Activated CD4-positive, alpha-beta T cell treated with anti-CD3 and anti-CD28 coated beads, Interleukin-2, Interleukin-6, amounts not matched to agents 100 ng/mL and 50 ng/mL, durations not matched to agents 16 hours and 8 hours (primary cell): ENCODE results near the gene POR.

Experiments used
- DNase-seq: peaks from one replicate; pipeline ENCODE4 v3.0.0-alpha.2; 2020

The POR gene

DNA sequence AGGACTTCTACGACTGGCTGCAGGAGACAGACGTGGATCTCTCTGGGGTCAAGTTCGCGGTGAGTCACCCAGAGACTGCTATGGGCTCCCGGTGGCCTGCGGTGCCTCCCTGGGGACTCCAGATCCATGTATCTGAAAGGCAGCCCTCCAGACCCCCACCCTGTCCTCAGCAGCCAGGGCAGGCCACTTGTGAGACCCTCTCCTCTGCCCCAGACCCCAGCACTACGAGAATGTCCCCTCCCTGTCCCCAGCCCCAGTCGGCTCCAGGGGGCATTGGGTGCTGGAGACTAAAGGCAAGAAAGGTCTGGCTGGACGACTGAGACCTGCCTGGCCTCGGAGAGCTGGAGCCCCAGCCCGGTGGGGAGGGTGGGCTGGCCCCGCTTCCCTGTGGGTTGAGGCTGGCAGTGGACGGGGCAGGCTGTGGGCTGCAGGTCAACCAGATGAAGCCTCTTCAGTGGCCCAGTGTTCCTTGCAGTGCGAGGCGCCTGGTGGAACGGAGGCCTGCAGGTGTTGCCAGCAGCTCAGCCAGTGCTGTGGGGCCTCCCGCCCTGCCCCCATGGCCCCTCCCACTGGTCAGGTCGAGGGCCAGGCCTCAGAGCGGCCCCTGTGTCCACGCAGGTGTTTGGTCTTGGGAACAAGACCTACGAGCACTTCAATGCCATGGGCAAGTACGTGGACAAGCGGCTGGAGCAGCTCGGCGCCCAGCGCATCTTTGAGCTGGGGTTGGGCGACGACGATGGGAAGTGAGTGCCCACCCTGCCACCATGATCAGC is 65.7 kb downstream of the POR start:
- no peak for DNase-seq

GRCh38 chr7:75981203-75981452 is 66.2 kb downstream of the POR start:
- no peak for DNase-seq

DNA sequence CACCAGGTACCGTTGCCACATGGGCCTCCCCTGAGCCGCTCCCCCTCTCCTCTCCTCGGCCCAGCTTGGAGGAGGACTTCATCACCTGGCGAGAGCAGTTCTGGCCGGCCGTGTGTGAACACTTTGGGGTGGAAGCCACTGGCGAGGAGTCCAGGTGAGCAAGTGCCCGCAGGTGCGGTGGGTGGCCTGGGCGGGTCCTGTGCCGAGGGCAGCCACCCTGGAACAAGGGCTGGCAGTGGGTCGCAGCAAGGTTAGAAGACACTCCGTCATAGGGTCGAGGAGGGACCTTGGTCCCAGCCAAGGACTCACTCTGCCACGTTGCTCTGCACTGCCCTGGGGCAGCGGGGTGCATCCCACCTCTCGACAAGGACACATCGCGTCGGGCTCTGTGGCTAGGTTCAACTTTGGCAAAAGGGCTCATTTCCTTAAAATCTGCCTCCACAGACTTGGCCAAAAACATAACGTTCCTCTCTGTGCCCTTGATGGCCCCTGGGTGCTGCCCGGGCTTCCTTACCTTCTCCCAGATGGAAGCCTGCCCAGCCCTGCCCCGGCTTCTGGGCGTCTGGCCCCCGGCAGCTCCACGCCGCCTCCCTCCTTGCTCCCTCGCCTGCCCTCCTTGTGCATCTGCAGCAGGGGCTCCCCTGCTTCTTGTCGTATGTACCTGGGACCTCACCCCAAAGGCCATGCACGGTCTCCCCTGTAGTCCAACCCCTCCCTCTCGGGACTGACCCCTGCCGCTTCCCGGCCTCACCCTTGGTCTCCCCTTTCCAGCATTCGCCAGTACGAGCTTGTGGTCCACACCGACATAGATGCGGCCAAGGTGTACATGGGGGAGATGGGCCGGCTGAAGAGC is 66.7 kb downstream of the POR start:
- no peak for DNase-seq

DNA sequence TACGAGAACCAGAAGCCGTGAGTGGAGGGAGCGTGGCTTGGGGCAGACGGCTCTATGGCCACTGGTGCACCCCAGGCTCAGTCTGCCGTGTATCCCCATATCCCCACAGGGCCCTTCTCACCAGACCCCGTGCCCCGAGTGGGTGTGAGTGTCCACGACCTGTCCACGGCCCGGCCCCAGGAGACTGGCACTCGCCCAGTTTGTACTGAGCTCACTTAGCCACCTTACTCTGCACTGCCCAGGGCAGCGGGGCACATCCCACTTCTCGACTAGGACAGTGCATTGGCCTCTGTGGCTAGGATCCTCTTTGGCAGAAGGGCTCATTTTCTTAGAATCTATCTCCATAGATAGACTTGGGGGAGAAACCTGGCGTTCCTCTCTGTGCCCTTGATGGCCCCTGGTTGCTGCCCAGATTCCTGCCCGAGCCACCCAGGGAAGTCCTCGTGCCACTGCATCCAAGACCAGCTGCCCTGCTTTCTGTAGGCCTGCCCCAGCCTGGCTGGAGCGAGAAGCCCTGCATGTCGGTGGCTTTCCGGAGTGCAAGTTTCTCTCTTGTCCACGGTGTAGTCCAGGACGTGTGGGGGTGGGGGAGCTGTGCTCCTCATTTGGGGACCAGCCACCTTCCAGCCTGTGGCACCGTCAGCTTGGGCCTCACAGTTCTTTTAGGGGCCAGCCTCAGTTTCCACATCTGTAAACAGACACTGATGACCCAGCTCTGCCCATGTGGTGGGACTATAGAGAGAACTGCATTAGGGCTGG is 67.5 kb downstream of the POR start:
- DNase-seq: no peak

DNA sequence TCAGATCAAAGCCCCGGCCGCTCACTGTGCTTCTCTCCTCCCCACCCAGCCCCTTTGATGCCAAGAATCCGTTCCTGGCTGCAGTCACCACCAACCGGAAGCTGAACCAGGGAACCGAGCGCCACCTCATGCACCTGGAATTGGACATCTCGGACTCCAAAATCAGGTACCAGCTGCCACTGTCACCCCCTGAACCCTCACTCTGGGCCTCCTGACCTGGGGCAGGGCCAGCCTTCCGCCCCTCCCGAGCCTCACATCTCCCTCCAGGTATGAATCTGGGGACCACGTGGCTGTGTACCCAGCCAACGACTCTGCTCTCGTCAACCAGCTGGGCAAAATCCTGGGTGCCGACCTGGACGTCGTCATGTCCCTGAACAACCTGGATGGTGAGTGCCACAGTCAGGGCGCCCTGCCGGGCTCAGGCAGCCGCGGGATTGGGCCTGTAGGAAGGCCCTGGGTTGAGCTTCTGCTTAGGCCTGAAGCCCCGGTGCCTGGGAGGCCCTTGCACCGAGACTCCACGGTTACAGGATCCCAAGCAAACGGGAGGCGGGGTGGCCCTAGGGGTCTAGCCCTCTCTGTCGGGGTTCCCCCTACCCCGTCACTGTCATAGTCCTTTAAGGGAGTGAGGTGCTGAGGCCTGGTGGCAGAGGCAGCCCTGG is 68.6 kb downstream of the POR start:
- DNase-seq: no peak

DNA sequence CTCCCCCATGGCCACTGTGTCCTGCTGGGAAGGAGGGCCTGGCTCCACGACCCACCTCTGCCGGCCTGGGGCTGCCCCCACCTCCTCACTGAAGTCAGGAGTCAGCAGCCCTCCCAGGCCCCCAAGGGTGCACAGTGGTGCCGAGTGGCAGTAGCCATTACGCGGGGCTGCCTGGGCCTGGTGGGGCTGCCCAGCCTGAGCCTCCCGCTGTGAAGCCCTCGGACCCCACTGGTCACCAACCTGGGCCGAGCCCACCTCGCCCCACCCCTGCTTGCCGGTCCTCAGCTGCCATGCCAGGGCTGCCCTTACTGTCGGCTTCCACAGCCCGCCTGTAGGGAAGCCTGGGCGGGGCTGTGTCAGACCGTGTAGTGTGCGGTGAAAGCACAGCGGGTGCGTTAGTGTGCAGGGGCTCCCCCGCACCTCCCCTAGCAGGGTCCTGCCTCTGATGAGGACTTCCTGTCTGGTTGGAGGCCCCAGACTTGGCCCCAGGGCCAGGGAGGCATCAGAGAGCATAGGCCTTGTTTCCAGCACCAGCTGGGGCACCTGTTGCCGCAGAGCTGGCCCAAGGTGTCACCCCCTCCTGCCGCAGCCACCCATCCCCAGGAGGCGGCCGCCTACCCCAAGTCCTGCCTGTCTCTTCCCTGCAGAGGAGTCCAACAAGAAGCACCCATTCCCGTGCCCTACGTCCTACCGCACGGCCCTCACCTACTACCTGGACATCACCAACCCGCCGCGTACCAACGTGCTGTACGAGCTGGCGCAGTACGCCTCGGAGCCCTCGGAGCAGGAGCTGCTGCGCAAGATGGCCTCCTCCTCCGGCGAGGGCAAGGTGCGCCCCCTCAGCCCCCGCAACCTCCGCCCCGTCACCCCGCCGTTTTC is 69.4 kb downstream of the POR start:
- DNase-seq: no peak

GRCh38 chr7:75985009-75985517 is 70.1 kb downstream of the POR start:
- no peak for DNase-seq

DNA sequence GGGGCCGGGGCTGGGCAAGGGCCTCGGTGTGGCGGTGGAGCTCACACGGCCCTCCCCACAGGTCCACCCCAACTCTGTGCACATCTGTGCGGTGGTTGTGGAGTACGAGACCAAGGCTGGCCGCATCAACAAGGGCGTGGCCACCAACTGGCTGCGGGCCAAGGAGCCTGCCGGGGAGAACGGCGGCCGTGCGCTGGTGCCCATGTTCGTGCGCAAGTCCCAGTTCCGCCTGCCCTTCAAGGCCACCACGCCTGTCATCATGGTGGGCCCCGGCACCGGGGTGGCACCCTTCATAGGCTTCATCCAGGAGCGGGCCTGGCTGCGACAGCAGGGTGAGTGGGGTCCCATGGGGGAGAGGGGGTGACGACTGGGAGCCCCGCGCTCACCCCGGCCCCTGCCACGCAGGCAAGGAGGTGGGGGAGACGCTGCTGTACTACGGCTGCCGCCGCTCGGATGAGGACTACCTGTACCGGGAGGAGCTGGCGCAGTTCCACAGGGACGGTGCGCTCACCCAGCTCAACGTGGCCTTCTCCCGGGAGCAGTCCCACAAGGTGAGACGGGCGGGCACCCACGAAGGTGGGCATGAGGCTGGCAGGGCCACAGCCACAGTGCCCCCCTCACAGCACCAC is 70.7 kb downstream of the POR start:
- DNase-seq: no peak

GRCh38 chr7:75986147-75986781 is 71.3 kb downstream of the POR start:
- DNase-seq: no peak

DNA sequence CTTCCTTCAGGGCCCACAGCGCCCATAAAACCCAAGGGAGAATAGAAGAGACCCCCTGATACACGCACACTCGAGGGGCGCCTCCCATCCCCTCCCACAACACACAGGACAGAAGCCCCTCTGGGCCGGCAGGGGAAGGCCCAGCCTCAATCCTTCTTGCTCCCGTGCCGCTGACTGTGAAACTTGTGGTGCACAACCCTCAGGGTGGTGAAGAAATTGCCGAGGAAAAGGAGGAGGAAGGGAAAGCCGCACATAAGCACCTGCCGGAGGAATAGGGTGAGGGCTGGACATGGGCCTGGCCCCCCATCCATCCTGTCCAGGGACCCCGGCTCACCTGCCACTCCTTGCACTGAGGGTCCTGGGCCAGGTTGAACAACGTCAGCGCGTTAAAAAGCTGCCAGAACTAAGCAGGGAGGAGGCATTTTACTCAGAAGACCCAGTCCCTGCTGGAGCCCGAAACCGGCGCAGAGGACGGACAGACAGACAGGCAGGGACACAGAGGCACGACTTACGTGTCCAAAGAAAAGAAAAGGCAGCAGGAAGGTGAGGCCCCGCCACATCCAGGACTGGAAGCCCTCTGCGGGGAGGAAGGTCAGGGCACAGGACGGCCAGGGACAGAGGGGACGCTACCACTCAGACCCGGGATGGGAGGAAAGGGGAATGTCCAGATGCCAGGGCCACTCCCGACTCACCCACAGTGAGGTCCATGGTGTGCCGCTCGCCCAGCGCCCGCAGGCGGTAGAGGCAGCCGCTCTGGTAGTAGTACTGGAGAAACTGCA is 72.3 kb downstream of the POR start:
- no peak for DNase-seq

DNA sequence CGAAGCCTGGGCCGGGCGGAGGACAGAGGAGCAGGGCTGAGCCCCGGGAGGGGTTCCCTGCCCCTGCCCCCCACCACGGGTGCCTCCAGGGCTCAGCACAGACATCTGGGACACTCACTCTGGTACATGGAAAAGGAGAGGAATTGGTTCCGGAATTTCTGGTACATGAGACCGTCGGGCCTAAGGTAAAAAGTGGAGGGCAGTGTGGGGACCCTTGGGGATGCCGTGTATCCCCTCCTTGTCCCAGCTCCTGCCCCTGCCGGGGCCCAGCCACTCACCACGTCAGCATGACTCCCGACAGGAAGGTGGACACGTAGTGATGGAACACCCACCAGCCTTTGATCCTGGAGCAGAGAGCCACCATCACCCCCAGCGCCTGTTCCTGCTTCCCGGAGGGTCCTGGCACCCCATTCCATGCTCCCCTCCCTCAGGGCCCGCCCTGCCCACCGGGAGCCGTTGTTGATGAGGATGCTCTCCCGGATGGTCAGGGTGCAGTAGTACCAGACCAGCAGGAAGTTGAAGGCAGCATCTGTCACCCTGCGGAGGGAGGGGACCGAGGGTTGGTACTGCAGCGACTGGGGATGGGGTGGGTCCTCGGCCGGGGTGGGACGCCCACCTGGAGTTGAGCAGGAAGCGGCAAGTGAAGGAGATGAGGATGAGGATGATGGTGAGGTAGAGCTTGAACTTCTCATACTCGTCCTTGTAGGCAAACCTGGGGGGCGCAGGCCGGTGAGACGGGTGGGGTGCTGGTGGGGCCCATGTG is 73.0 kb downstream of the POR start:
- DNase-seq: no peak

GRCh38 chr7:75988568-75989499 is 73.9 kb downstream of the POR start:
- no peak for DNase-seq

DNA sequence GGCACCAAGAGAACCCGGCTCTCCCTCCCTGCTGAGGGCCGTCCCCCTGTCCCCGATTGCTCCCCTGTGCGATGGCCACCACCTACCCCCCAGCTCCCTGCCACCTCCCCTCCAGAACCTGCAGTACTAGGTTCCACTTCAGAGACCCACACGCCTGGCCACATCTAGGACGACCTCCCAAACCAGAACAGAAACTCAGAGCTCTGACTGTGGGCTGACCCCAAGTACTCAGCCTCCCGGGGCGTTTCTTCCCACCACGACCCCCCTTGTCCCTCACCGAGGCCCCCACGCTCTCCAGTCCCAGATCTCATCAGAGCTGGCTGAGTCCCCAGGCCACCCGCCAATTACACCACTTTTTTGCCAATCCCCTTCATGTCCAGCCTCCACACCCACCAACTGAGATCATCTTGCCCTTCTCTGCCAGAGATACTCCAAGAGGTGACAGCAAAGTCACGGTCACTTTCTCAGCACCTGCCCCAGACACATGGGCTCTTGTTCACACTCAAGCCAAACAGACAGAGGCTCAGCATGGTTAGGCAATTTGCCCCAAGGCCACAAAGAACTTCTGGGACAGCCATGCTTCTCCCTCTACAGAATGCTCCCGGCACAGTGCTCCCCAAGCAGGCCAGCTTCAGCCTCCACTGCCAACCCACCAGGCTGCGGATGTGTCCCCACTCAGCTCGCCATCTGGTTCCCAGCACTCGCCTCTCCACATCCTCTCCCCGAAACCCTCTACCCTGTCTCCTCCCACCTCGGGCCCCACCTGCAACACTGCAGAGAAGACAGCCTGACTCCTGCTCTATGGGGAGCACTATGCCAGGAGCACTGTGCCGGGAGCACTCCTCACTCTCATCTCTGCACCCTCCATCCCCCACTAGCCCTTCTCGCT is 74.8 kb downstream of the POR start:
- no peak for DNase-seq

DNA sequence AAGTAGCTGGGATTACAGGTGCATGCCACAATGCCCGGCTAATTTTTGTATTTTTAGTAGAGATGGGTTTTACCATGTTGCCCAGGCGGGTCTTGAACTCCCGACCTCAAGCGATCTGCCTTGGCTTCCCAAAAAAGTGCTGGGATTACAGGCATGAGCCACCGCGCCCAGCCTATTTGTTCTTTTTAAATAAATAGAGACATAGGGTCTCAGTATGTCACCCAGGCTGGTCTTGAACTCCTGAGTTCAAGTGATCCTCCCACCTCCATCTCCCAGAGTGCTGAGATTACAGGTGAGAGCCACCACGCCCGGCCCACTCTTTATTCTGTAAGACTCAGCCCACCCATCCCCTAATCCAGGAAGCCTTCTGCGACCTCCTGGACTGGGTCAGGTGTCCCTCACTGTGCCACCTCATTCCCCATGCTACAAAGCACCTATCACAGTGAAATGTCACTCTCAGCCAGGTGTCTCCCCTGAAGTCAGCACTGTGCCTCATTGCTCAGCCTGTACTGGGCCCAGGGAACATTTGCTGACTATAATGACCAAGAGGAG is 76.7 kb downstream of the POR start:
- no peak for DNase-seq

DNA sequence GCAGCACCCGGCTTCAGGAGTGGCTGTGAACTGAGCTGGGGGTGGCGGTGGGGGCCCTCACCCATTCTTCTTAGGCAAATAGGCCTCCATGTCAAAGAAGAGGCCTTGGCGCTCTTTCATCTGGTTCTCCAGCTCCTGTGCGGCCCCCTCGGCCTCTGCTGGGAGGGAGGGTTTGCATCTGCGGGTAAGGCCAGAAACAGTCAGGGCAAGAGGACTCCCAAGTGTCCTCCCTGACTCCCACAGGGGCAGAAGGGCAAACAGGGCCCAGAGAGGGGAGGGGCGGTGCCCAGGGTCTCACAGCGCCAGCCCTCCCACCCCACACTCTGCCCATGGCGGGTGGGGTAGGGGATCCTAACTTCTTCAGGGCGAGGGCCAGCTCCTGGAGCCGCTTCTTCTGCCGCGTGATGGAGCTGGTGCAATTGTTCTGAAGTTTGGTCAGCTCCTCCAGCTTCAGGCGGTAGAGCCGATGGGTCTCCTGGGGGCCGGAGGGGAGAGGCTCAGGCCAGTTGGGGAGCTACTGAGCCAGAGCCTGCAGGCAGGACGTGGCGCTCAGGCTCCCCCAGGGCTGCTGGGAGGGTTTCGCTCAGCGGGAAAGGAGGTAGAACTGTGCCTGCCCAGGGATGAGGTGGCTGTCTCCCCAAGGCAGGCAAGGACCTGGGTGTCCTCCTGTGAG is 77.3 kb downstream of the POR start:
- DNase-seq: no peak

GRCh38 chr7:75993689-75994387 is 78.9 kb downstream of the POR start:
- no peak for DNase-seq
